Omental fat pad (tissue), 4 donors: Measurements from ENCODE around the gene SPINK7. TPM values are rescaled to one million over a fixed set of nuclear protein-coding genes. Genes with fewer than 3 reads are reported as not detected.
"Not testable (repeated sequence)": the region's sequence is repeated elsewhere in the genome, so short reads cannot be mapped to it uniquely, and the experiment has no call there.

Experiments used
- ATAC-seq: fragments of 150-250 bp; one replicate; pipeline ENCODE4 v1.9.1; 2016; ENCODE audit warnings: mild to moderate bottlenecking, moderate library complexity; ENCODE audit not compliant: low FRiP score
- DNase-seq: peaks from one replicate; pipeline ENCODE4 v3.0.0-alpha.2; 2019; ENCODE audit warnings: low spot score
- total RNA-seq, 4 donors: library from RNA; depleted of rRNA; stranded (reverse); fragments of >200 nt; gene quantifications; one replicate each; pipeline ENCODE4 v1.1.0, GENCODE V29; 2016
- TF ChIP-seq, protein P1 (sequence below), 3 donors: fragments of 450-650 bp; IDR thresholded peaks; one replicate each; pipeline ENCODE4 v1.5.1; 2016 to 2017; ENCODE audit warnings: antibody characterized with exemption in 3 of 3, mild to moderate bottlenecking in 3 of 3, moderate library complexity in 2 of 3

Gene SPINK7
- total RNA-seq, 4 donors from 2014 or later = not detected

DNA sequence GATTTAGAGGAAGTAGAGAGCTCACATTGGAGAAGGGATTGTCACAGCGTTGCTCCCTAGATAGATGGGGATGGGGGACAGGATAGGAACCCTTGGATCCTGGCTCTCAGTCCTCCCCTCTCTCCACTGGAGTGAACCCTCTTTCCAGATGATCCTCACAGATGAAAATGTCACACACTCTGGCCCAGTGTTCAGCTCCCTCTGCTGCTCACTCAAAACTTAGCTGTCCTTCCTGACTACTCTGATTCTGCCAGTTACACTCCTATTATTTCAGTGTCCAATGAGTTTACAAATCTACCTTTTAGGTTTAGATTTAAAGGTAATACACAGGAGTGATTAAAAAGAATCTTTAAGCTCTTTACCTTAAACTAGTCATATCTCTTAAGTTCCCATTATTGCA lies 5.8 kb upstream of the SPINK7 start:
- ATAC-seq = no peak
- TF ChIP-seq, protein P1, sequence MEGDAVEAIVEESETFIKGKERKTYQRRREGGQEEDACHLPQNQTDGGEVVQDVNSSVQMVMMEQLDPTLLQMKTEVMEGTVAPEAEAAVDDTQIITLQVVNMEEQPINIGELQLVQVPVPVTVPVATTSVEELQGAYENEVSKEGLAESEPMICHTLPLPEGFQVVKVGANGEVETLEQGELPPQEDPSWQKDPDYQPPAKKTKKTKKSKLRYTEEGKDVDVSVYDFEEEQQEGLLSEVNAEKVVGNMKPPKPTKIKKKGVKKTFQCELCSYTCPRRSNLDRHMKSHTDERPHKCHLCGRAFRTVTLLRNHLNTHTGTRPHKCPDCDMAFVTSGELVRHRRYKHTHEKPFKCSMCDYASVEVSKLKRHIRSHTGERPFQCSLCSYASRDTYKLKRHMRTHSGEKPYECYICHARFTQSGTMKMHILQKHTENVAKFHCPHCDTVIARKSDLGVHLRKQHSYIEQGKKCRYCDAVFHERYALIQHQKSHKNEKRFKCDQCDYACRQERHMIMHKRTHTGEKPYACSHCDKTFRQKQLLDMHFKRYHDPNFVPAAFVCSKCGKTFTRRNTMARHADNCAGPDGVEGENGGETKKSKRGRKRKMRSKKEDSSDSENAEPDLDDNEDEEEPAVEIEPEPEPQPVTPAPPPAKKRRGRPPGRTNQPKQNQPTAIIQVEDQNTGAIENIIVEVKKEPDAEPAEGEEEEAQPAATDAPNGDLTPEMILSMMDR (IDR thresholded peaks at IDR 0.05) = no peak
- DNase-seq = no peak

DNA sequence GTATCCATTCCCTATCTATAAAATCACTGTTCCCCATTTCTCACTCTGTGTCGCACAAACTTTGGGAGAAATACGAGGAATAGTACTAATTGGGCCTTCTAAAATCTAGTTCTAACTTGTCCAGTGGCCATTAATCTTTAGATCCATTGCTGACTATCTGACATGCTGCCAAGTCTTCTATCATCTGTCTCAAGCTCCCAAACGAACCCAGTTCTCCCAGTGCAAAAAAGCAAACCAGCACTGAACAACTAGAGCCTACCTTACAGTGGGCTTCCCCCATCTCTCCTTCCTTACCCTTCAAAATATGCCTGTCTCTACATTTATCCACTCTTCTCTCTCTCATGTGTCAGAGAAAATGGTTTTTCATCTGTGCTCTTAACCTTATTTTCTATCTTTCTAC lies 3.2 kb upstream of the SPINK7 start:
- TF ChIP-seq, protein P1 (IDR thresholded peaks at IDR 0.05) = no peak
- no peak for DNase-seq
- ATAC-seq = no peak

DNA sequence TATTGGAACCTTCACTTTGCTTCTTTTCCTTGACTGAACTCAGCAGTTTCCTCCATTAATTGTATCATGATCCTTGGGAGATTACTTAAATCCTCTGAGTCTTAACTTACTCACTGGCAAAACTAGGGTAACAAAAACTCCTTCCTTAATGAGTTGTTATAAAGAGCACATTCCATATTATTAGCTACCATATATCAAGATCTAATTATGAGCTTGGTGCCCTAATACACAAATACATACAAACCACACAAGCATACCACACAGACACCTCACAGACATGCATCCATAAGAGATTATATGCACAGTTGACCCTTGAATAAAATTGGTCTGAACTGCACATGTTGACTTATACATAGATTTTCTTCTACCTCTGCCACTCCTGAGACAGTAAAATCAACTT lies 2.5 kb upstream of the SPINK7 start:
- ATAC-seq (no peak), DNase-seq (no peak)
- TF ChIP-seq, protein P1 (IDR thresholded peaks at IDR 0.05) = no peak

DNA sequence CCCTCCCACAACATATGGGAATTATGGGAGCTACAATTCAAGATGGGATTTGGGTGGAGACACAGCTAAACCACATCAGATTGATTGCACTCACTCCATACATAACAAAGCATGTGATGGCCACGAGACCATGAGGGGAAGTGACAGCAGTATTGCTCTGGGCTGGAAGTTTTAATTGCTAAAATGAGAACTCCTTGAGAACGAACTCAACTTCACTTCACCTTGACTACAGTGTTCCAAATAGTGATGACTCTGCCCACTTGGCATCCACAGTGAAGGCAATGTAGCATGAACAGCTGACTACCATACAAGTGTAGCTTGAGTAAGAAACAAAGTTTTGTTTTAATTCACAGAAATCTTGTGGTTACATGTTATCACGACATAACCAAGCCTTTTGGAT lies 739 bp upstream of the SPINK7 start:
- no peak for ATAC-seq
- DNase-seq = no peak
- TF ChIP-seq, protein P1 (IDR thresholded peaks at IDR 0.05) = no peak

DNA sequence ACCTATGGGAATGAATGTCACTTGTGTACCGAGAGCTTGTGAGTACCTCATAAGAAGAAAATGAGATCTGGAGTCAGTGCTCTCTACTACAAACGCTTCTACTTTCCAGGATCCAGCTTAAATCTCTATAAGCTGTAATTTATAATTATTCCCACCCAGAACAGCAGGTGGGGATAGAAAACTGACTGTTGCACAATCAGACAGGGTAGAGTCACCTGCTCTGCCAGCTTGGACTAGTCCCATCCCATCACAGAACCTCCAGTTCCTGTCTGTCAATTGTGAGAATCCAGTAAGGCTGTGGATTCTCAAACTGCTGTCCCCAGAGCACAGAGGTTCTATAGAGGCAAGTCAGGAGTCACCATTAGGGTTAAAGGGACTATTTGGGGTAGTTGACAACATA lies 2.0 kb downstream of the SPINK7 start:
- peak; percentile 10 for ATAC-seq
- TF ChIP-seq, protein P1 (IDR thresholded peaks at IDR 0.05) = no peak
- no peak for DNase-seq

DNA sequence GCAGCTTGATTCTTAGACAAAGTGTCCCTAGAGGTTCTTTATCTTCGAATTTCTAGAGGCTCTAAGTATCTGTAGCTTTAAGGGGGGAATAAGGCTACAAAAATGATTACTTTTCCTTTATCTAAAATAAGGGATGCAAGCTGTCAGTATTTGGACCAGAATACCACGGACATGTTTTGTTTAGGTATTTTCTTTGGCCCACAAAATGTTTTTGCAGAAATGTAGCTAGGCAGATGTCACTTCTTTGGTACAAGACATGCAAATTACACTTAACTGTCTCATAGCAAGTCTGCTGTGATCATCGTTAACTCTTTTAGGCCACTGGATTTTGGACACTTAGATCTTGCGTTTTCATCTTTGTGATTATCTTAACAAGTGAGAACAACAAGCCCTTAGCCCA lies 2.5 kb downstream of the SPINK7 start:
- ATAC-seq = no peak

DNA sequence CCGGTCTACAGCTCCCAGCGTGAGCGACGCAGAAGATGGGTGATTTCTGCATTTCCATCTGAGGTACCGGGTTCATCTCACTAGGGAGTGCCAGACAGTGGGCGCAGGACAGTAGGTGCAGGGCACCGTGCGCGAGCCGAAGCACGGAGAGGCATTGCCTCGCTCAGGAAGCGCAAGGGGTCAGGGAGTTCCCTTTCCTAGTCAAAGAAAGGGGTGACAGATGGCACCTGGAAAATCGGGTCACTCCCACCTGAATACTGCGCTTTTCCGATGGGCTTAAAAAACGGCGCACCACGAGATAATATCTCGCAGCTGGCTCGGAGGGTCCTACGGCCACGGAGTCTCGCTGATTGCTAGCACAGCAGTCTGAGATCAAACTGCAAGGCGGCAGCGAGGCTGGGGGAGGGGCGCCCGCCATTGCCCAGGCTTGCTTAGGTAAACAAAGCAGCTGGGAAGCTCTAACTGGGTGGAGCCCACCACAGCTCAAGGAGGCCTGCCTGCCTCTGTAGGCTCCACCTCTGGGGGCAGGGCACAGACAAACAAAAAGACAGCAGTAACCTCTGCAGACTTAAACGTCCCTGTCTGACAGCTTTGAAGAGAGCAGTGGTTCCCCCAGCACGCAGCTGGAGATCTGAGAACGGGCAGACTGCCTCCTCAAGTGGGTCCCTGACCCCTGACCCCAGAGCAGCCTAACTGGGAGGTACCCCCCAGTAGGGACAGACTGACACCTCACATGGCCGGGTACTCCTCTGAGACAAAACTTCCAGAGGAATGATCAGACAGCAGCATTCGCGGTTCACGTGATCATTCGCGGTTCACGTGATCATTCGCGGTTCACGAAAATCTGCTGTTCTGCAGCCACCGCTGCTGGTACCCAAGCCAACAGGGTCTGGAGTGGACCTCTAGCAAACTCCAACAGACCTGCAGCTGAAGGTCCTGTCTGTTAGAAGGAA lies 8.1 kb downstream of the SPINK7 start:
- not testable (repeated sequence) for DNase-seq, ATAC-seq

More for the DNA sequence above, 2.5 kb downstream of the SPINK7 start:
- no peak for DNase-seq
- TF ChIP-seq, protein P1 (IDR thresholded peaks at IDR 0.05) = no peak
